SU-DHL-6 (cell line): ENCODE data around the gene KIAA0825.

Experiments
- EZH2phosphoT487 ChIP-seq: fragments of 200-600 bp; sonication (generic), shearing (Covaris generic); conservative IDR thresholded peaks from 2 replicates; pipeline ENCODE4 v1.6.1; 2018; ENCODE audit warnings: mild to moderate bottlenecking, antibody characterized with exemption, low read length, moderate library complexity, mixed read lengths
- TF ChIP-seq, protein P1 (sequence below): fragments of 200-600 bp; sonication (generic); IDR thresholded peaks from one replicate; pipeline ENCODE4 v1.5.1; 2017; ENCODE audit warnings: antibody characterized with exemption, mild to moderate bottlenecking, low read length, moderate library complexity; ENCODE audit not compliant: insufficient read depth, poor library complexity, severe bottlenecking

DNA sequence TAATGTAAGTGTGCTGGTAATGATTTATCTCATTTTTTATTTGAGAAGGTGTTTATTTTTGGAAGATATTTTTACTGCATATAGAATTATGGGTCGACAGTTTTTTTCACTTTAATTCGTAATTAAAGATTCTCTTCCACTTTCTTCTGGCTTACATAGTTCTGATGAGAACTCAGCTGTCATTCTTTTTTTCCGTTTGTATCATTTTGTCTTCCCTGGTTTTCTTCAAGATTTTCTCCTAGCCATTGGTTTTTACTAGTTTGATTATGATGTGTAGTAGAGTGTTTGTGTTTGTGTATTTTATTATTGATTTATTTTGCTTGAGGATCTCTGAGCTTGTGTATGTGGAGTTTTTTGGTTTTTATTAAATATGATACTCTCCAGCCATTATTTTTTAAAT is 21.8 kb upstream of the KIAA0825 start:
- TF ChIP-seq, protein P1, sequence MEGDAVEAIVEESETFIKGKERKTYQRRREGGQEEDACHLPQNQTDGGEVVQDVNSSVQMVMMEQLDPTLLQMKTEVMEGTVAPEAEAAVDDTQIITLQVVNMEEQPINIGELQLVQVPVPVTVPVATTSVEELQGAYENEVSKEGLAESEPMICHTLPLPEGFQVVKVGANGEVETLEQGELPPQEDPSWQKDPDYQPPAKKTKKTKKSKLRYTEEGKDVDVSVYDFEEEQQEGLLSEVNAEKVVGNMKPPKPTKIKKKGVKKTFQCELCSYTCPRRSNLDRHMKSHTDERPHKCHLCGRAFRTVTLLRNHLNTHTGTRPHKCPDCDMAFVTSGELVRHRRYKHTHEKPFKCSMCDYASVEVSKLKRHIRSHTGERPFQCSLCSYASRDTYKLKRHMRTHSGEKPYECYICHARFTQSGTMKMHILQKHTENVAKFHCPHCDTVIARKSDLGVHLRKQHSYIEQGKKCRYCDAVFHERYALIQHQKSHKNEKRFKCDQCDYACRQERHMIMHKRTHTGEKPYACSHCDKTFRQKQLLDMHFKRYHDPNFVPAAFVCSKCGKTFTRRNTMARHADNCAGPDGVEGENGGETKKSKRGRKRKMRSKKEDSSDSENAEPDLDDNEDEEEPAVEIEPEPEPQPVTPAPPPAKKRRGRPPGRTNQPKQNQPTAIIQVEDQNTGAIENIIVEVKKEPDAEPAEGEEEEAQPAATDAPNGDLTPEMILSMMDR = no peak
- TF ChIP-seq EZH2phosphoT487 = no peak
